ENCODE measurements around the gene ROR1.
A peak's percentile ranks its signal among the peaks of the same experiment; 100 is the strongest.

Gene ROR1

DNA sequence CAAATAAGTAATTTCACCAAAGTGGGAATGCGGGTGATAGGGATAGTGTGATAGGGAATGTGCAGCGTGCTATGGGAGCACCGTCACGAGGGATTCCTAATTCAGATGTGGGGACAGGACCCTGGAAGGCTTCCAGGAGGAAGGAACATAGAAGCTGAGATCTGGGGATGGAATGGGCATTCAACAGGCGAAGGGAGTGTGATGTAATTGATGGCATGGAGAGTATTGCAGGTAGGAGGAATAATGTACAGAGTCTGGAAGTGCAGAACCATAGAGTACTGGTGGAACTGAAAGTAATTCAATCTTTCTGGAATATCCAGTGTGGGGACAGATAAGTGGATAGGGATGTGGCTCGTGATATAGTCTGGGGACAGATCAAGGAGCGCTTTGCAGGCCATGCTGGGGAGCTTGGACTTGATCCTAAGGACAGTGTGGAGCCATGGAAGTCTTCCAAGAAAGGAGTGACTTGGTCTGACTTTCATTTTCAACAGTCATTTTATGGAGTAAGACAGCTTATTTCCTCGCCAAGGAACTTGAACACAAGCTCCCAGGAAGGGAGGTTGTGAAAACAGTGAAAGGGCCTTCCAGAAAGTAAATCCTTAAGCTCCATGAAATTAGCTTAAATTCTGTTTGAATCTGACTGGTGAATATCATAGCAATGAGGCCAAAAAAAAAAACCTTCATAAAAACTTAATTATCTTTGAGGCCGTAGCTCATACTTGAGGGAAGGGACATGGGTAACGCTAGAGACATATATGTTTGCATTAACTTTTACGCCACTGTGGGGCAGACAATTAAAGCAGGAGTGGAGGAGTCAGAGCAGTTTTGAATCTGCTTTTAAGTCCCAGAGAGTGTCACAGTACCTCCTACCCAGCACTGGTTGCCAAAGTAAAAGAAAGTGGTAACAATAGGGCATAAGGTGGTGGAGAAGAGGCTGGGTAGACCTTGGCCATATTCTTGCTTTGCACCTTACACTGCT, 55.8 kb downstream of the ROR1 start (continued):
- TF ChIP-seq ZNF157 (tag by site-specific recombination; IDR thresholded peaks at IDR 0.05) (no peak), ZBTB17 (tag by site-specific recombination; IDR thresholded peaks at IDR 0.05) (peak; percentile 72), SP7 (tag by site-specific recombination; IDR thresholded peaks at IDR 0.05) (no peak), ZFP69B (tag by site-specific recombination; IDR thresholded peaks at IDR 0.05) (no peak), PRDM1 (tag by site-specific recombination; IDR thresholded peaks at IDR 0.05) (0 out of 2 replicates have a peak, but pooled peaks have one; percentile 33), SCRT1 (tag by site-specific recombination; IDR thresholded peaks at IDR 0.05; ENCODE audit: borderline replicate concordance) (peak; percentile 92), ZNF138 (tag by site-specific recombination; IDR thresholded peaks at IDR 0.05; ENCODE audit: borderline replicate concordance) (no peak), ZNF561 (tag by site-specific recombination; IDR thresholded peaks at IDR 0.05; ENCODE audit: borderline replicate concordance) (no peak), ZNF433 (tag by site-specific recombination; IDR thresholded peaks at IDR 0.05; ENCODE audit: low read depth) (no peak), SCRT2 (tag by site-specific recombination; IDR thresholded peaks at IDR 0.05) (peak; percentile 95)

DNA sequence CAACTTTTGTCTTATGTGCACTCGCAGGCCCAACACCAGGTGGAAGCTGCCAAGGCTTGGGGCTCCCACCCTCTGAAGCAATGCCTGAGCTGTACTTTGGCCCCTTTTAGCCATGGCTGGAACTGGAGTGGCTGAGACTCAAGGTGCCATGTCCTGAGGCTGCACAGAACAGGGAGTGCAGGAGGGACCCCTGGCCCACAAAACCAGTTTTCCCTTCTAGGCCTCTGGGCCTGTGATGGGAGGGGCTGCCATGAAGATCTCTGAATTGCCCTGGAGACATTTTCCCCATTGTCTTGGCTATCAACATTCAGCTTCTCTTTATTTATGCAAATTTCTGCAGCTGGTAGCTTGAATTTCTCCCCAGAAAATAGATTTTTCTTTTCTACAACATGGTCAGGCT, 57.6 kb downstream of the ROR1 start:
- Histone ChIP-seq H3K9me3 (ENCODE audit: control insufficient read depth, insufficient read depth, low read depth, low read length) (no peaks in the 10 kb centered on the region), H3K27ac (ENCODE audit: extremely low read depth, low read depth, low read length) (no peak overlapping the region), H3K4me1 (ENCODE audit: control insufficient read depth, insufficient read depth, low read length) (peaks cover 20% of the 10 kb centered on the region), H3K36me3 (ENCODE audit: control insufficient read depth in 2 of 2, insufficient read depth in 1 of 2, low read length in 2 of 2) (no peaks in the 10 kb centered on the region), H3K4me3 (ENCODE audit: low read depth, low read length) (no peak overlapping the region)
- POLR2A ChIA-PET, result interaction anchor here (0.7 kb wide), 1 partner anchor 1135 kb away, joined by 3 read pairs; no protein-coding TSS in a partner anchor
- CTCF ChIA-PET, result interaction anchor here (0.7 to 1.2 kb wide), 2 partner anchors 12 to 33 kb away, joined by 3 read pairs; no protein-coding TSS in a partner anchor
- TF ChIP-seq HOXC10 (CRISPR knock-in tag; IDR thresholded peaks at IDR 0.05), result no peak
- TF ChIP-seq ZNF777 (tag by site-specific recombination; IDR thresholded peaks at IDR 0.05; ENCODE audit: borderline replicate concordance), result no peak
- no peak for TF ChIP-seq GLI4 (tag by site-specific recombination; IDR thresholded peaks at IDR 0.05)
- TF ChIP-seq ZBTB48 (tag by site-specific recombination; IDR thresholded peaks at IDR 0.05), result no peak
- TF ChIP-seq ZNF701 (tag by site-specific recombination; IDR thresholded peaks at IDR 0.05), result no peak
- TF ChIP-seq PRDM2 (tag by site-specific recombination; IDR thresholded peaks at IDR 0.05; ENCODE audit: borderline replicate concordance), result no peak
- TF ChIP-seq SETDB1 (IDR thresholded peaks at IDR 0.05; ENCODE audit: insufficient read length, low read length), result no peak
- no peak for TF ChIP-seq OVOL3 (tag by site-specific recombination; IDR thresholded peaks at IDR 0.05)
- no peak for TF ChIP-seq ZNF157 (tag by site-specific recombination; IDR thresholded peaks at IDR 0.05)
- TF ChIP-seq, protein P1, sequence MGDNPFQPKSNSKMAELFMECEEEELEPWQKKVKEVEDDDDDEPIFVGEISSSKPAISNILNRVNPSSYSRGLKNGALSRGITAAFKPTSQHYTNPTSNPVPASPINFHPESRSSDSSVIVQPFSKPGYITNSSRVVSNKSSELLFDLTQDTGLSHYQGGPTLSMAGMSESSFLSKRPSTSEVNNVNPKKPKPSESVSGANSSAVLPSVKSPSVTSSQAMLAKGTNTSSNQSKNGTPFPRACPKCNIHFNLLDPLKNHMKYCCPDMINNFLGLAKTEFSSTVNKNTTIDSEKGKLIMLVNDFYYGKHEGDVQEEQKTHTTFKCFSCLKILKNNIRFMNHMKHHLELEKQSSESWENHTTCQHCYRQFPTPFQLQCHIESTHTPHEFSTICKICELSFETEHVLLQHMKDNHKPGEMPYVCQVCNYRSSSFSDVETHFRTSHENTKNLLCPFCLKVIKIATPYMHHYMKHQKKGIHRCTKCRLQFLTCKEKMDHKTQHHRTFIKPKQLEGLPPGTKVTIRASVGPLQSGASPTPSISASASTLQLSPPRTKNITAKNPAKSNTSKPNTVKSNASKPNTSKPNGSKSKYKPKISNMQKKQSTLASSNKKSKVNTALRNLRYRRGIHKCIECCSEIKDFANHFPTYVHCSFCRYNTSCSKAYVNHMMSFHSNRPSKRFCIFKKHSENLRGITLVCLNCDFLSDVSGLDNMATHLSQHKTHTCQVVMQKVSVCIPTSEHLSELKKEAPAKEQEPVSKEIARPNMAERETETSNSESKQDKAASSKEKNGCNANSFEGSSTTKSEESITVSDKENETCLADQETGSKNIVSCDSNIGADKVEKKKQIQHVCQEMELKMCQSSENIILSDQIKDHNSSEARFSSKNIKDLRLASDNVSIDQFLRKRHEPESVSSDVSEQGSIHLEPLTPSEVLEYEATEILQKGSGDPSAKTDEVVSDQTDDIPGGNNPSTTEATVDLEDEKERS (tag by site-specific recombination; IDR thresholded peaks at IDR 0.05), result no peak
- TF ChIP-seq FEZF1 (tag by site-specific recombination; IDR thresholded peaks at IDR 0.05), result no peak

Data from HEK293 (cell line).